HG03571 (cell line): ENCODE data around the gene ALOX12B.
"Not testable (repeated sequence)": the region's sequence is repeated elsewhere in the genome, so short reads cannot be mapped to it uniquely, and the experiment has no call there.

Experiments used
- ATAC-seq: cut with Tn5 transposase; IDR thresholded peaks from one replicate; pipeline ENCODE4 v1.9.1; 2021; ENCODE audit not compliant: unreplicated experiment

ALOX12B gene

DNA sequence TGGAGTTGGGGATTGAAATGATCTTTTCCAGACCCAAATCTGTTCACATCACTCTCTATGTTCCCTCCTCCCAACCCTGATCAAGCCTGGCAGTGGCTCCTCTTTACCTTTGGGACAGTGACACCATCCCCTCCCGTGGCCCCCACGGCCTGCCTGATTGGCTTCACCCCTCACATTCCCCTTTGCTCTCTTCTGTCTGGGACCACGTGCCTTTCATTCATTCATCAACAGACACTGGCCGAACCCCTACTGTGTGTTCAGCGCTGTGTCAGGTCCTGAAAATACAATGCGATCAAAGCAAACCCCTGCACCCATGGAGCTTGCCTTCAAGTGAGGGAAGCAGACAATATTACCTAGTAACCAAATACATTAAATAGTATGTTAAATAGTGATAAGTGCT is 2.2 kb upstream of the ALOX12B start:
- ATAC-seq, result no peak

DNA sequence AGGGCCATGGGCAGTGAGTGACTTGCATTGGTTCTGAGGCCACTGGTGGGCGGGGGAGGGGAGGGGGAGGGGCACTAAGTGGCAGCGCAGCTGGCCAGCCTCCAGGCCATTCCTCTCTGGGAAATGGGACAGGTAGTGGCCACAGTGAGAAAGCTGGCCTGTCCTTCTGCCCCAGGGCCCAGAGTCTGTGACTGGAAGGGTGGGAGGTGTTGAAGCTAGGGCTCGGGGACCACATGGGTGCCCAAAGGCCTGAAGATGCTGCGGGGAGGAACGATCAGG is 375 bp upstream of the ALOX12B start:
- no peak for ATAC-seq

DNA sequence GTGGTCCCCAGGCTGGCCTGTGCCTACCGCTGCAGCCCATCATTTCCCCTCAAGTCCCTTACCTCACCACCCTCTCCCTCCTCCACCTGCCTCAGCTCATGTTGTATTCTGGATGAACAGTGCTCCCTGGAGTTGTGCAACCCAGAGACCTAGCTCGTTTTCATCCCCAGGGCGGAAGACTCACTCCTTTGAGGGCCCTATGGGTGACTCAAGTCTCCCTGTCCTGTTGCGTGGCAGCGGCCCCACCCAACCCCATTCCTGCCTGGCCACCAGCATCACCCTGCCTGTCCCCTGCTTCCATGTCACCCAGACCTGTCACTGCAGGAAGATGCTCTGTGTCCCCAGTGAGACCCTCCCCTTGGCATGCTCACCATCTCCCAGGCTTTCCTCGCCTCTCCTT is 3.3 kb downstream of the ALOX12B start:
- no peak for ATAC-seq

GRCh38 chr17:8082292-8082691 is 5.2 kb downstream of the ALOX12B start:
- ATAC-seq, result no peak

DNA sequence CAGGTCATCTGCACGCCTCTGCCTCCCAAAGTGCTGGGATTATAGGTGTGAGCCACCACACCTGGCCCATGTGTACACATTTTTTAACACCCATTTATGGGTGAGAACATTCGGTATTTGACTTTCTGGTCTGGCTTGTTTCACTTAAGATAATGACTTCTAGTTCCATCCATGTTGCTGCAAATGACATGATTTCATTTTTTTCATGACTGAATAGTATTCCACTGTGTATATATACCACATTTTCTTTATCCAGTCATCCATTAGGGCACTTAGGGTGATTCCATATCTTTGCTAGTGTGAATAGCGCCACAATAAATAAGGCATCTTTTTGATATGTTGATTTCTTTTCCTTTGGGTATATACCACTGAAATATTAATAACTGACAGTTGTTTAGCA is 5.6 kb downstream of the ALOX12B start:
- no peak for ATAC-seq

- no peak for ATAC-seq
Measured at GRCh38 chr17:8080799-8081219, 6.7 kb downstream of the ALOX12B start.

DNA sequence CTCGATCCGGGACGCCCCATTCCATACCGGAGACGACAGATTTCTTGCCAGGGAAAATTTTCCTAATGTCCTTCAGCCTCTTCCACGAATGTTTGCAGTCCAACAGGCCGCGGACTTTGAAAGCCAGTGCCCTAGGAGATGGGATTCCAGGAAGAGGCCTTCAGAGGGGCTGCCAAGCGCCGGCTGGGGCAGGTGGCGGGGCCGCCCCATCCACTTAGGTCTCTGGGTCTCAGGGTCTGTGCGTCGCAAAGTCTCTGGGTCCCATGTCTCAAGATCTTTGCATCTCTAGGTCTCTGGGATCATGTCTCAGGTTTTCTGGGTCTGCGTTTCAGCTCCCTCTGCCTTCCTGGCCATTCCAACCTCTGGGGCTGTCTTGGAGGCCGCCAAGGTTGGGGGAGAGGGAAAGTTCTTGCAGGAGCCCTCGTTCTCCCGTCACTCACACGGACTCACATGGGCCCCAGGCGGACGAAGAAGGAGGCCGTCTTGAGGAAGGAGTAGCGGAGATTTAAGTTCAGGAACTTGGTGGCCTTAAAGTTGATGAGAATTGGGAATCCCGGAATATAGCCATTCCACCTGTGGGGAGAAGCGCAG is 7.2 kb downstream of the ALOX12B start:
- no peak for ATAC-seq

- peak; percentile 61 for ATAC-seq
Measured at GRCh38 chr17:8079291-8080207, 8.0 kb downstream of the ALOX12B start.

DNA sequence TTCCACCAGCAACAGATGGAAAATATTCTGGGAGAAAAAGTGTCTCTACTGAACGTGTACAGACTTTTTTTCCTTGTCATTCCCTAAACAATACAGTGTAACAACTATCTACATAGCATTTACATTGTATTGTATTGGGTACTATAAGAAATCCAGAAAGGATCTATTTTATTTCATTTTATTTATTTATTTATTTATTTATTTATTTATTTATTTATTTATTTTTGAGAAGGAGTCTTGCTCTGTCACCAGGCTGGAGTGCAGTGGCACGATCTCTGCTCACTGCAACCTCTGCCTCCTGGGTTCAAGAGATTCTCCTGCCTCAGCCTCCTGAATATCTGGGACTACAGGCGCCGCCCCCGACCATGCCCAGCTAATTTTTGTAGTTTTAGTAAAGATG is 9.6 kb downstream of the ALOX12B start:
- not testable (repeated sequence) for ATAC-seq

DNA sequence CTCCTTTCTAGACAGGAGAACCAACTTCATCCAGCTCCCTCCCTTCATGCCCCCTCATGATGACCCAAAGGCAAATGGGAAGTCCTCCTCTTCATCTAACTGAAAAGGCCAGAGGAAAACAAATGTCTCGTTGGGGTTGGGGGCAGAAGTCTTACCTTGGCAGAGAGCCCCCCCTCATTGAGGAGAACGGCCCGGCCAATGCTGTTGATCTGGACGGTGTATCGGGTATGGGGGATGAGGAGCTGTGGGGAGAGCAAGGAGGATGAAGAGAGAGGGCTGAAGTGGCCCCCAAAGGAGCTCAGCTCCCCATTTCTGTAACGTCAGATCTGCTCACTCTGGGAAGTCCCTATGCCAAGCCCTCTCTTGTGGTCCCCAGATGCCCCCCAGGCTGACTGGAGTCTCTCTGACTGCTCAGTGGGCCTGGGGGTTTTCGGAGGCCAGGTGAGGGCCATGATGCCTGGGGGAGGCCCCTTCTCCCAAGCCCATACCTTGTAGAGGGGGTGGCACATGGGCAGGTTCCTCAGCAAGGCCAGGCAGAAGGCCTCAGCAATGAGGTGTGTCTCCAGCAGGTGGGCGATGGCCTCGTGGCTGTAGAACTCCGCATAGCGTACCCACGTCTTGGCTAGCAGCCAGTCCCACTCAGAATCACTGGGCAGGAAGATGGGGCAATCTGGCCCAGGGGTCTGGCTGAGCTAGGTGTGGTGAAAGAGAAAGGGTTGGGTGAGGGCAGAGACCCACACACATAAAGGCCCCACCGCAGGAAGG is 10.8 kb downstream of the ALOX12B start:
- ATAC-seq, result no peak

DNA sequence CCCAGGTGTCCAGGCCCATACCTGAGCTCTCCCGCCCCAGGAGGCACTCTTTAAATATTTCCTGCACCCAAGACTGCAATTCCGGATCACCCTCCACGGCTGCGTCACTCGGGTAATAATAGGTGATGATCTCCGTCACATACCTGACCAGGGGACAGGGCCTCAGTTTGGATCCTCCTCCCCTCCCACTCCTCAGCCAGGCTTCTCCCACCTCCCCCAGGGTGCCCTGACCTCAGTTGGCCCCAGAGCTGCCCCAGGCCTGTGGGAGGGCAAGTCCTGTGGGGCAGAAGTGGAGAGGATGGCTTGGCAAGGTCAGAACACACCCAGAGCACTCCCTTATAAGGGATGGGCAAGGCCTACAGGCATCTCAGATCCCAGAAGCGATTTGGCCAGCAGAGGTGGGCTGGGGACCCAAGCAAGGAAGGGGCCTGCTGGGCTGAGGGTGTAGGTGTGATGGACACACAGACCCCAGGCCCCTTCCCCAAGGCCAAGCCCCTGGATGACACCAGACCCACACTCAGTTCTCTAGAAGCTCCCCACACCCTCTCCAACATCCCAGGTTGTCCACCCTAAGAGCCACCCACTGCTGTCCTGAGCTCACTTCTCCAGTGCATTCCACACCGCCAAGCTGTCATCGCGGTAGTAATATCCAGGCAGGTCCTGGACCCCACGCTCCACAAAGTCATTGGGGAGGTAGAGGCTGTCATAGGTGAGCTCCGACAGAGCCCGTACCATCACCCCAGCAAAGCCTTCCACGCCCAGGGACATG is 11.8 kb downstream of the ALOX12B start:
- ATAC-seq, result no peak

- ATAC-seq, result no peak
Measured at GRCh38 chr17:8075081-8075480, 12.4 kb downstream of the ALOX12B start.

DNA sequence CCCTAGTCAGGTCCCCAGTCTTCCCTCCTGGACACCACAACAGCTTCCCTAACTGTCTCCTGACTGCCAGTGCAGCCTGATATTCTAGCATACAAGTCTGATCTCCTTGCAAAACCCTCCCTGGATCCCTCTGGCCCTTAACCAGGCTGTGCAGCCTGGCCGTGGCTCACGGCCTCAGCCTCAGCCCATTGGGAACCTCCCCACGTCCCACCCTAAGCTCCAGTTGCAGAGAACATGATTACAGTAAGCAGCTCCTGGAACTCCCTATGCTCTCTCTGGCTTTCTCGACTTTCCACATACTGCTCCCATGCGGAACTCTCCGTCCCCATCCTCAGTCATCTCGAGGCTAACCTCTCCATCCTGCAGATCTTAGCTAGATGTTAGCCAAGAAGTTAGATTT is 13.0 kb downstream of the ALOX12B start:
- ATAC-seq, result no peak

- ATAC-seq, result peak; percentile 51
Measured at GRCh38 chr17:8073627-8074484, 13.7 kb downstream of the ALOX12B start.

DNA sequence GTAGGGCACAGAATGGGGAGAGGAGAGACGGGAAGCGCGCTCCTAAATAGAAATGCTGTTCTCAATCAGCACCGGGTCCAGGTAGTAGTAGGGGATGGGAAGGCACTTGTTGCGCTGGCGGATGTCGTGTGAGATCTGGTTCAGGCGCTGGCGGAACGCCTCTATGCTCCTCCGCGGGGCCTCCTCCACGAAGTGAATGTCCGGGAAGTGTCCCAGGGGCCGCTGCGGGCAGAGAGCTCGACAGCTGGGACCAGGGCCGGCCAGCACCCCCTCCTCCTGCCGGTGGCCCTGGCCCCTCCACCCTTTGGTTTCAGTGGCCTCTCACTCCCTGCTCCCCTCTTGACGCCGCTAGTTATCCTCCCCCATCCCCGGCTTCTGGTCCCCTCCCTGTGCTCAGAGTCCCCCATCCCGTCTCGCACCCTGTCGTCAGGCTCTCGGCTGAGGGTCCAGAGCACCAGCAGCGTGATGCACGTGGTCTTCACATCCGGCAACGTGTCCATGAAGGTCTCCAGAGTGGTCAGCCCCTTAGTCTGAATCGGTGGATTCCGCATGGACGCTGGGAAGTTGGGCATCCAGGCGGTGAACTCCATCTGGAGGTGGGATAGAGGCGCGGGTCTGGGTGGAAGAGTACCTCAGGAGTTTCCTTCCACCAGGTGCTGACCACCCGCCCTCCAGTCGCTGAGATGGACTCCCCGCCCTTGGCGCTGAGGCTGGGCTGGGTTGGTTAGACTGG is 14.6 kb downstream of the ALOX12B start:
- ATAC-seq, result no peak

DNA sequence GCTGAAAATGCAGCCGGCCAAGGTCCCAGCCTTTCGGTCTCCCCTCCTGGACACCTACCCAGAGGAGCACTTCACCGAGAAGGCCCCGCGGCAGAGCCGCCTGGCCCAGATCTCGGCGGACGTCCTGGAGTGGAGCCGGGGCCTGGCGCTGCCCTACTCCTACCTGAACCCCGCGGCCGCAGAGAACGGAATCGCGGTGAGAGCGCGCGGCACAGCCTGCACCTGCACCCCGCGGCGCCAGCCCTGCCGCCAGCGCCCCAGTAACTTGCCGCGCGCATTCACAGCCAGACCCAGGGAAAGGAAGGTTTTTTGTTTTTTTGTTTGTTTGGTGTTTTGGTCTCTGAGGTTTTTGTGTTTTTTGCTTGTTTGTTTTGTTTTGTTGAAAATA is 15.2 kb downstream of the ALOX12B start:
- ATAC-seq, result no peak

DNA sequence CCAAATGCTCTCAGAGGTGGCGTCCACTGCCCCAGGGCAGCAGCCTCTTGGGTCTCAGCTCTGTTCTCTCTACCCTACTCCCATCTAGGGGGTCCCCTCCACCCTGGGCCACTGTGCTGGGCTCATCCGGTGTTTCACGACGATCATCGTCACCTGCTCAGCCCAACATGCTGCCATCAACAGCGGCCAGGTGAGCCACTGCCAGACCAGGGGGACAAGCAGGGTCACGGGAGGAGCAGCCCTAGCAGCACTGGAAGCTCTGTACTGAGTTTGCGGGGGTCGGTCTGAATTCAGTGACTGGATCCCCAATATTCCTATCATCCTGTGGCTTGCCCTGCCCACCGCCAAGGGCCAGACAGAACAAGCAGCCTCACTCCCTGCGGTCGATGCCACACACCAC is 16.0 kb downstream of the ALOX12B start:
- ATAC-seq, result no peak

- no peak for ATAC-seq
Measured at GRCh38 chr17:8069587-8069860, 18.0 kb downstream of the ALOX12B start.

- ATAC-seq, result no peak
Measured at GRCh38 chr17:8068736-8069586, 18.6 kb downstream of the ALOX12B start.
